GM12878 (cell line): Measurements from ENCODE around the gene ATP10A. TPM values are rescaled to one million over a fixed set of nuclear protein-coding genes. Genes with fewer than 3 reads are reported as not detected.

Source experiments
- ATAC-seq: fragments of 200-7000 bp; cut with Tn5 transposase; 3 replicates; pipeline ENCODE4 v1.9.1; 2020; ENCODE audit warnings: mild to moderate bottlenecking, moderate library complexity
- BruUV-seq: library from RNA; stranded (reverse); fragments of 400-500 nt; replicated peaks from 2 replicates; lab custom pipeline; 2021; lab: Mats Ljungman, UMichigan
- CTCF ChIA-PET: fragments of 300-600 bp; sonication (Branson Sonifier 250); formaldehyde crosslinking; extraction: SDS; loops from one replicate; lab custom pipeline; 2021; ENCODE audit warnings: inconsistent platforms; lab: Yijun Ruan, JAX
- POLR2A ChIA-PET: fragments of 350-600 bp; formaldehyde crosslinking; extraction: SDS; loops from one replicate; lab custom pipeline; 2021; ENCODE audit warnings: inconsistent platforms; lab: Charles Lee
- RAD21 ChIA-PET: fragments of 300-600 bp; sonication (Branson Sonifier 250); formaldehyde crosslinking; loops from one replicate; lab custom pipeline; 2023; ENCODE audit warnings: antibody characterized with exemption; ENCODE audit not compliant: unreplicated experiment; lab: Charles Lee
- SMC1A ChIA-PET: fragments of 300-600 bp; sonication (Branson Sonifier 250); formaldehyde crosslinking; loops from one replicate; lab custom pipeline; 2023; ENCODE audit not compliant: unreplicated experiment, uncharacterized antibody; lab: Charles Lee
- DNase-seq: peaks from one replicate; pipeline ENCODE4 v3.0.0-alpha.2; 2011; ENCODE audit warnings: low read depth, low spot score
- FAIRE-seq: peaks from 3 replicates; lab custom pipeline; 2011; peaks lifted over from hg19 to GRCh38; lab: Jason Lieb, UNC
- H2AFZ ChIP-seq: 2 replicates; pipeline ENCODE4 v1.6.0; 2011; ENCODE audit warnings: low read depth, low read length, control low read depth; ENCODE audit not compliant: control insufficient read depth
- H3K27ac ChIP-seq: 2 replicates; pipeline ENCODE4 v1.5.1; 2011; ENCODE audit warnings: control low read depth; ENCODE audit not compliant: control insufficient read depth, insufficient read depth
- H3K27me3 ChIP-seq, 2 experiments: replicated peaks in 1 of 2; 2 replicates each; pipeline versions ENCODE4 v1.6.0 to v1.6.1; 2011; ENCODE audit warnings: low read length in 1 of 2; ENCODE audit not compliant: control insufficient read depth in 2 of 2, insufficient read depth in 2 of 2
- H3K36me3 ChIP-seq, 2 experiments: 2 replicates each; pipeline ENCODE4 v1.5.1; 2011; ENCODE audit warnings: low read length in 1 of 2; ENCODE audit not compliant: control insufficient read depth in 2 of 2, insufficient read depth in 2 of 2
- H3K4me1 ChIP-seq: 2 replicates; pipeline ENCODE4 v1.6.1; 2011; ENCODE audit warnings: mild to moderate bottlenecking, low read length, moderate library complexity, mixed read lengths; ENCODE audit not compliant: control insufficient read depth, insufficient read depth
- H3K4me2 ChIP-seq: 2 replicates; pipeline ENCODE4 v1.6.0; 2011; ENCODE audit warnings: control low read depth; ENCODE audit not compliant: control insufficient read depth, insufficient read depth
- H3K4me3 ChIP-seq: fragments of 200-600 bp; sonication (generic); 2 replicates; pipeline ENCODE4 v1.5.1; 2016
- H3K79me2 ChIP-seq: 2 replicates; pipeline ENCODE4 v1.6.0; 2011; ENCODE audit warnings: low read length; ENCODE audit not compliant: control insufficient read depth, insufficient read depth
- H3K9ac ChIP-seq: 2 replicates; pipeline ENCODE4 v1.8.0; 2011; ENCODE audit warnings: low read length, control low read depth, mixed read lengths; ENCODE audit not compliant: control insufficient read depth, insufficient read depth
- H3K9me3 ChIP-seq: replicated peaks from 3 replicates; pipeline ENCODE4 v1.5.1; 2011; ENCODE audit warnings: mild to moderate bottlenecking, low read length; ENCODE audit not compliant: control insufficient read depth, insufficient read depth
- H4K20me1 ChIP-seq: 2 replicates; pipeline ENCODE4 v1.6.0; 2011; ENCODE audit not compliant: control insufficient read depth, insufficient read depth
- CBFB ChIP-seq: IDR thresholded peaks from 2 replicates; pipeline ENCODE4 v1.6.1; 2016; ENCODE audit warnings: antibody characterized with exemption, low read depth
- CREM ChIP-seq: IDR thresholded peaks from 2 replicates; pipeline ENCODE4 v1.6.1; 2014; ENCODE audit warnings: antibody characterized with exemption, low read depth
- MXI1 ChIP-seq: fragments of 150-350 bp; IDR thresholded peaks from 2 replicates; pipeline ENCODE4 v1.6.1; 2011; ENCODE audit warnings: low read depth, mild to moderate bottlenecking, inconsistent platforms, low read length, improper control_type of control experiment
- MYB ChIP-seq: fragments of 150-350 bp; IDR thresholded peaks from 2 replicates; pipeline ENCODE4 v1.6.1; 2014; ENCODE audit warnings: mild to moderate bottlenecking, low read depth, low read length, borderline replicate concordance
- NFYB ChIP-seq: IDR thresholded peaks from 2 replicates; pipeline ENCODE4 v1.6.1; 2011; ENCODE audit warnings: low read depth, mild to moderate bottlenecking, low read length, improper control_type of control experiment, moderate library complexity; ENCODE audit not compliant: insufficient read depth
- SP1 ChIP-seq: IDR thresholded peaks from one replicate; pipeline ENCODE4 v1.6.1; 2011; ENCODE audit warnings: low read depth, low read length
- YBX1 ChIP-seq: fragments of 450-650 bp; IDR thresholded peaks from 2 replicates; pipeline ENCODE4 v1.6.1; 2016; ENCODE audit warnings: antibody characterized with exemption
- WGBS: methylation state at CpG from one replicate; pipeline ENCODE4 v1.1.6; 2016; ENCODE audit warnings: low lambda C conversion rate; ENCODE audit not compliant: insufficient replicate concordance, insufficient coverage; ENCODE audit errors: missing lambda C conversion rate; 5-methylcytosine and 5-hydroxymethylcytosine counted together
- in situ Hi-C: fragments of 300-500 bp; cut with MboI; formaldehyde crosslinking; loops from 9 replicates; pipeline ENCODE4 v1.14.3; 2018; ENCODE audit warnings: mixed read lengths
- intact Hi-C: fragments of 100-400 bp; cut with micrococcal nuclease; formaldehyde crosslinking; loops from one replicate; pipeline ENCODE4 v1.14.2; 2022; ENCODE audit not compliant: unreplicated experiment
- polyA plus RNA-seq, 11 experiments: library from polyadenylated mRNA; depleted of rRNA in 4 of 11; unstranded in 6 of 11; stranded (reverse) in 5 of 11; fragments of >200 nt; fragmentation: Nextera tagmentation in 4 of 11; fragmentation: Illumina TruSeq in 1 of 11; extraction: Ambion mirVana in 4 of 11; extraction: Trizol in 1 of 11; gene quantifications; 1 replicate in 1 of 11; 2 replicates in 10 of 11; pipeline versions ENCODE4 v1.2.1 to v1.2.3, GENCODE V29; 2011 to 2016; ENCODE audit warnings: inconsistent platforms in 2 of 11, missing spikeins in 2 of 11, low read depth in 1 of 11
- total RNA-seq, 4 experiments: library from RNA; depleted of rRNA in 3 of 4; stranded (reverse); fragments of >200 nt in 3 of 4; fragmentation: Illumina TruSeq in 1 of 4; extraction: Trizol in 1 of 4; gene quantifications; 2 replicates each; pipeline versions ENCODE4 v1.2.1 to v1.2.3, GENCODE V29; 2013 to 2021
- TF ChIP-seq, protein P1 (sequence below), 3 experiments: IDR thresholded peaks in 2 of 3; conservative IDR thresholded peaks in 1 of 3; 2 replicates each; pipeline ENCODE4 v1.5.1; 2011; ENCODE audit warnings: low read depth in 3 of 3, low read length in 3 of 3, mild to moderate bottlenecking in 3 of 3, control low read depth in 2 of 3, moderate library complexity in 2 of 3, inconsistent platforms in 1 of 3, mixed read lengths in 1 of 3; ENCODE audit not compliant: control insufficient read depth in 2 of 3, insufficient read depth in 1 of 3; ENCODE audit errors: extremely low read depth in 1 of 3
- TF ChIP-seq, protein P2 (sequence below): fragments of 450-650 bp; IDR thresholded peaks from 2 replicates; pipeline ENCODE4 v1.6.1; 2016; ENCODE audit warnings: mild to moderate bottlenecking
- TF ChIP-seq, protein P3 (sequence below): IDR thresholded peaks from 2 replicates; pipeline ENCODE4 v1.6.1; 2012; ENCODE audit warnings: low read length, inconsistent platforms
- TF ChIP-seq, protein P4 (sequence below): IDR thresholded peaks from 2 replicates; pipeline ENCODE4 v1.6.1; 2012; ENCODE audit warnings: low read depth, low read length, improper control_type of control experiment

Gene ATP10A
- total and polyA plus RNA-seq, 10 of the 15 experiments (the other 5 are each of a cell fraction or from before 2014, with no cell fraction given), result 0.04 to 1.5 (median 0.31) TPM; not detected in 2

- TF ChIP-seq NFYB, result no peak
- TF ChIP-seq MYB, result no peak
- TF ChIP-seq, protein P1, sequence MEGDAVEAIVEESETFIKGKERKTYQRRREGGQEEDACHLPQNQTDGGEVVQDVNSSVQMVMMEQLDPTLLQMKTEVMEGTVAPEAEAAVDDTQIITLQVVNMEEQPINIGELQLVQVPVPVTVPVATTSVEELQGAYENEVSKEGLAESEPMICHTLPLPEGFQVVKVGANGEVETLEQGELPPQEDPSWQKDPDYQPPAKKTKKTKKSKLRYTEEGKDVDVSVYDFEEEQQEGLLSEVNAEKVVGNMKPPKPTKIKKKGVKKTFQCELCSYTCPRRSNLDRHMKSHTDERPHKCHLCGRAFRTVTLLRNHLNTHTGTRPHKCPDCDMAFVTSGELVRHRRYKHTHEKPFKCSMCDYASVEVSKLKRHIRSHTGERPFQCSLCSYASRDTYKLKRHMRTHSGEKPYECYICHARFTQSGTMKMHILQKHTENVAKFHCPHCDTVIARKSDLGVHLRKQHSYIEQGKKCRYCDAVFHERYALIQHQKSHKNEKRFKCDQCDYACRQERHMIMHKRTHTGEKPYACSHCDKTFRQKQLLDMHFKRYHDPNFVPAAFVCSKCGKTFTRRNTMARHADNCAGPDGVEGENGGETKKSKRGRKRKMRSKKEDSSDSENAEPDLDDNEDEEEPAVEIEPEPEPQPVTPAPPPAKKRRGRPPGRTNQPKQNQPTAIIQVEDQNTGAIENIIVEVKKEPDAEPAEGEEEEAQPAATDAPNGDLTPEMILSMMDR (IDR thresholded peaks at IDR 0.05 in 2 of 3, conservative IDR thresholded peaks at IDR 0.05 in 1 of 3; ENCODE audit: control insufficient read depth in 2 of 3, extremely low read depth in 1 of 3, insufficient read depth in 1 of 3, low read depth in 3 of 3, low read length in 3 of 3), result no peak
- TF ChIP-seq, protein P2, sequence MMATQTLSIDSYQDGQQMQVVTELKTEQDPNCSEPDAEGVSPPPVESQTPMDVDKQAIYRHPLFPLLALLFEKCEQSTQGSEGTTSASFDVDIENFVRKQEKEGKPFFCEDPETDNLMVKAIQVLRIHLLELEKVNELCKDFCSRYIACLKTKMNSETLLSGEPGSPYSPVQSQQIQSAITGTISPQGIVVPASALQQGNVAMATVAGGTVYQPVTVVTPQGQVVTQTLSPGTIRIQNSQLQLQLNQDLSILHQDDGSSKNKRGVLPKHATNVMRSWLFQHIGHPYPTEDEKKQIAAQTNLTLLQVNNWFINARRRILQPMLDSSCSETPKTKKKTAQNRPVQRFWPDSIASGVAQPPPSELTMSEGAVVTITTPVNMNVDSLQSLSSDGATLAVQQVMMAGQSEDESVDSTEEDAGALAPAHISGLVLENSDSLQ, result no peak
Observed at GRCh38 chr15:25678500-25678855, 184.6 kb downstream of the ATP10A start (continued).

DNA sequence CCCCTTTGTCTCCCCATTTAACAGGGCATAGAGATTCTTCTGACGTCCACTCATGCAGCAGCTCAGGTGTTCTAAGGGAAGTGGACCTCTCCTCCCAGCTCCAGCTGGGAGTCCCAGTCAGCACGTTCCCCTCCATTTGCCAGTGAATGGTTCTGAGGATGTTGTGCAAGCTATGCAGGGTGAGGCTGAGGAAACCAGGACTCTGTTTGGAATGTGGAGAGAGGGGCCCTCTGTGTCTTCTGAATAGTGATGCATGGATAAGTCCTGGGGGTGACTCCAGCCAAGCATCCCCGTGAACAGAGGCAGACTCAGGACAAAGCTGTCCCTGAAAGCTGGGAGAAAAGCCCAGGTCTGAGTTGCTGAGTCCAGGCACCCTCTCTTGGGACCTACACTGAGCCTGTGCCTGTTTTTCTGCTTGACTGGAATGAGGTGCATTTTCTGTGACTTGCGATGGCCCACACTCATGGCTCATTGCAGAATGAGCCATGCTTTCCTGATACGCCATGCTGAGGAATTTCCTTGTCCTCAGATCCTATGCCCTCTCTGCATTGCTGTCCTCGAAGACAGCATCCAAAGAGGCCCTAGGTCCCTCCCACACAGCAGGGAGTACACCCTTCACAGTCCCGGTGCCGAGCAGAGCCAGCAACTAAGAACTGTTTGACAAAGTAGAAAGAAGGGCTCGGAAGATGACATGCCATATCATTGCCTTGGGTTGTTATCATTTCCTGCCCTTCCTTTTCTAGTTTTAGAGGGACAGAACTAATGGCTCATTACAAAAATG lies 185.2 kb downstream of the ATP10A start:
- no peaks in the 10 kb centered on the region for H3K4me1 ChIP-seq
- no peak for ATAC-seq
- RAD21 ChIA-PET, result interaction anchor here (0.6 kb wide), 1 partner anchor 9 kb away, joined by 3 read pairs; no protein-coding TSS in a partner anchor
- no peaks in the 10 kb centered on the region for H3K79me2 ChIP-seq
- BruUV-seq, result no TSS peak
- H3K27ac ChIP-seq, result no peak overlapping the region
- POLR2A ChIA-PET, result no interaction called here
- in situ Hi-C loops (loop anchor here (10.0 kb wide), 1 partner anchor 57 kb away; no protein-coding TSS in a partner anchor), intact Hi-C loops (no loop called here)
- no peaks in the 10 kb centered on the region for H3K27me3 ChIP-seq
- H2AFZ ChIP-seq, result no peak overlapping the region
- H4K20me1 ChIP-seq, result no peaks in the 10 kb centered on the region
- TF ChIP-seq, protein P2, result no peak
- TF ChIP-seq SP1 (no peak), MXI1 (no peak), CREM (no peak), CBFB (no peak), YBX1 (no peak)
- TF ChIP-seq, protein P3, sequence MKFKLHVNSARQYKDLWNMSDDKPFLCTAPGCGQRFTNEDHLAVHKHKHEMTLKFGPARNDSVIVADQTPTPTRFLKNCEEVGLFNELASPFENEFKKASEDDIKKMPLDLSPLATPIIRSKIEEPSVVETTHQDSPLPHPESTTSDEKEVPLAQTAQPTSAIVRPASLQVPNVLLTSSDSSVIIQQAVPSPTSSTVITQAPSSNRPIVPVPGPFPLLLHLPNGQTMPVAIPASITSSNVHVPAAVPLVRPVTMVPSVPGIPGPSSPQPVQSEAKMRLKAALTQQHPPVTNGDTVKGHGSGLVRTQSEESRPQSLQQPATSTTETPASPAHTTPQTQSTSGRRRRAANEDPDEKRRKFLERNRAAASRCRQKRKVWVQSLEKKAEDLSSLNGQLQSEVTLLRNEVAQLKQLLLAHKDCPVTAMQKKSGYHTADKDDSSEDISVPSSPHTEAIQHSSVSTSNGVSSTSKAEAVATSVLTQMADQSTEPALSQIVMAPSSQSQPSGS, result no peak
- TF ChIP-seq, protein P4, sequence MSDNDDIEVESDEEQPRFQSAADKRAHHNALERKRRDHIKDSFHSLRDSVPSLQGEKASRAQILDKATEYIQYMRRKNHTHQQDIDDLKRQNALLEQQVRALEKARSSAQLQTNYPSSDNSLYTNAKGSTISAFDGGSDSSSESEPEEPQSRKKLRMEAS, result no peak
- DNase-seq, result no peak
- no peaks in the 10 kb centered on the region for H3K36me3 ChIP-seq
- H3K9me3 ChIP-seq, result no peaks in the 10 kb centered on the region; the same call in 2 of the 3 replicates
- SMC1A ChIA-PET, result no interaction called here
- no peak overlapping the region for H3K9ac ChIP-seq
- WGBS, result 32% methylated on average over 9 of the region's 9 CpGs
- FAIRE-seq, result no peak
- H3K4me3 ChIP-seq, result no peak overlapping the region
- H3K4me2 ChIP-seq, result no peak overlapping the region
- CTCF ChIA-PET, result no interaction called here
